GM10248 (cell line): ENCODE data around the gene VEGFD.

ENCODE experiments used
- CTCF ChIA-PET: fragments of 300-600 bp; sonication (Branson Sonifier 250); formaldehyde crosslinking; extraction: SDS; loops from one replicate; lab custom pipeline; 2021; ENCODE audit warnings: antibody characterized with exemption; lab: Yijun Ruan, JAX
- POLR2A ChIA-PET: fragments of 350-650 bp; sonication (Branson Sonifier 250); formaldehyde crosslinking; extraction: SDS; loops from one replicate; lab custom pipeline; 2020; ENCODE audit warnings: antibody characterized with exemption; lab: Yijun Ruan, JAX
- DNase-seq: peaks from one replicate; pipeline ENCODE4 v3.0.0; 2012; ENCODE audit errors: extremely low spot score
- TF ChIP-seq, protein P1 (sequence below): IDR thresholded peaks from 2 replicates; pipeline ENCODE4 v1.5.1; 2012; ENCODE audit warnings: mild to moderate bottlenecking, low read depth; ENCODE audit errors: extremely low read depth, missing control alignments, control extremely low read depth

Gene VEGFD

DNA sequence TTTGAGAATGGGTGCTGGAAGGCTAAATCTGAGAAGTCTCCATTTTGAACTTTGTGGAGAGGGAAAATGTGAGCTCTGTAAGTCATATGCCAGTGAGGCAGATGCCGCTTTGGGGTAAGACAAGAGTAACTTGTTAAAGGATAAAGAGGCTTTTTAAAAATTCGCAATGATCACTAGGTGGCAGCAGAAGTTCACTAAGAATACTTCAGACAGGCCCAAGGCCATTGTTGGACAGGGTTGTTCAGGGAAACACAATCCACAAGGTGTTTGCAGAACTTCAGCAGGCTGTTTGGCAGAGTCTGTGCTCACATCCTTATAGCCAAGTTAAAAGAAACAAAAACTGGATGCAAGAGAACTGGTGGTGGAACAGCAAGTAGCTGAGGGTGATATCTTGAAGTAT lies 35.2 kb downstream of the VEGFD start:
- peak; percentile 23 for DNase-seq
- CTCF ChIA-PET: interaction anchor here (0.7 to 6.5 kb wide), 13 partner anchors 9 to 1320 kb away, joined by 3 to 124 read pairs (median 5); partner anchors contain the start of genes GEMIN8 and PIR
- POLR2A ChIA-PET: no interaction called here
- TF ChIP-seq, protein P1, sequence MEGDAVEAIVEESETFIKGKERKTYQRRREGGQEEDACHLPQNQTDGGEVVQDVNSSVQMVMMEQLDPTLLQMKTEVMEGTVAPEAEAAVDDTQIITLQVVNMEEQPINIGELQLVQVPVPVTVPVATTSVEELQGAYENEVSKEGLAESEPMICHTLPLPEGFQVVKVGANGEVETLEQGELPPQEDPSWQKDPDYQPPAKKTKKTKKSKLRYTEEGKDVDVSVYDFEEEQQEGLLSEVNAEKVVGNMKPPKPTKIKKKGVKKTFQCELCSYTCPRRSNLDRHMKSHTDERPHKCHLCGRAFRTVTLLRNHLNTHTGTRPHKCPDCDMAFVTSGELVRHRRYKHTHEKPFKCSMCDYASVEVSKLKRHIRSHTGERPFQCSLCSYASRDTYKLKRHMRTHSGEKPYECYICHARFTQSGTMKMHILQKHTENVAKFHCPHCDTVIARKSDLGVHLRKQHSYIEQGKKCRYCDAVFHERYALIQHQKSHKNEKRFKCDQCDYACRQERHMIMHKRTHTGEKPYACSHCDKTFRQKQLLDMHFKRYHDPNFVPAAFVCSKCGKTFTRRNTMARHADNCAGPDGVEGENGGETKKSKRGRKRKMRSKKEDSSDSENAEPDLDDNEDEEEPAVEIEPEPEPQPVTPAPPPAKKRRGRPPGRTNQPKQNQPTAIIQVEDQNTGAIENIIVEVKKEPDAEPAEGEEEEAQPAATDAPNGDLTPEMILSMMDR: peak; percentile 15

- DNase-seq: no peak
- CTCF ChIA-PET: interaction anchor here (6.5 kb wide), 1 partner anchor 122 kb away, joined by 124 read pairs; no protein-coding TSS in a partner anchor
- TF ChIP-seq, protein P1: no peak
- POLR2A ChIA-PET: no interaction called here
These were observed 38.2 kb downstream of the VEGFD start for GRCh38 chrX:15345976-15346375.

- POLR2A ChIA-PET: no interaction called here
- DNase-seq: no peak
- CTCF ChIA-PET: no interaction called here
- TF ChIP-seq, protein P1: no peak
These were observed 40.1 kb downstream of the VEGFD start for GRCh38 chrX:15344106-15344505.

DNA sequence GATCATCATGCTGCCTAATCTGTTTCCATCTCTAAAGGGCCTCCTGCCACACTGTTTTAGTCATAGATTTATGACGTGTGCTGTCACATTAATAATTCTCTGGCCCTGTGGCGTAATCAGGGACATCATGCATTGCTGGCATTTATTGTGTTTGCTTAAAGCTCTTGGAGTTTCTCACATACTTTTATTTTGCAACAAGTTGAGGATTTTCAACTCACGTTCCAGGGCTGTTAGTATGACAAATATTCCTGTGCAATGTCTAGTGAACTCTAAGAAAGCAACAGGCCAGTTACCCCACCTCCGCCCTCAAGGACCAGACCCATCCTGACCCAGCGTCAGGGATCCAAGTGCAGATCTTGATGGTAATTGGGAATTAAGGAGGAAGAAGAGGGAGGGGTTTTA lies 41.1 kb downstream of the VEGFD start:
- TF ChIP-seq, protein P1: no peak
- DNase-seq: no peak
- POLR2A ChIA-PET: no interaction called here
- CTCF ChIA-PET: interaction anchor here (1.3 kb wide), 1 partner anchor 126 kb away, joined by 5 read pairs; no protein-coding TSS in a partner anchor

DNA sequence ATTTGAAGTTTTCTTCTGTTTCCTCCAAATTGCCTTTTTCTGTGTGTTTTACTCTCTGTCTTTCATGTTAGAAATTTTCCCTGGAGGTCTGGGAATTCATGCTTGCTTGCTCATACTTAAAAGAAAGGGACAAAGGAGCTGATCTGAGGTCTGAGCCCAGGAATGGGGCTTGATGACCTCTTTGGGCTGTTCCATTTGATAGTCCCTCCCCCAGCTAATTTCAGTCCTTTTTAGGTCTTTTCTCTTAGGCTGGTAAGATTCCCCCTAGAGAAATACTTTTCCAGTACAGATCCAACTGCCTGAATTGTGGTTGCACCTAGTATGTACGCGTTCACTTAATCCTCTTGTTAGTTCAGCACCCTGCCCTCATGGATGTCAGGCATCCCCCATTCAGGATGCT lies 43.3 kb downstream of the VEGFD start:
- no peak for DNase-seq
- POLR2A ChIA-PET: no interaction called here
- CTCF ChIA-PET: no interaction called here
- TF ChIP-seq, protein P1: no peak

DNA sequence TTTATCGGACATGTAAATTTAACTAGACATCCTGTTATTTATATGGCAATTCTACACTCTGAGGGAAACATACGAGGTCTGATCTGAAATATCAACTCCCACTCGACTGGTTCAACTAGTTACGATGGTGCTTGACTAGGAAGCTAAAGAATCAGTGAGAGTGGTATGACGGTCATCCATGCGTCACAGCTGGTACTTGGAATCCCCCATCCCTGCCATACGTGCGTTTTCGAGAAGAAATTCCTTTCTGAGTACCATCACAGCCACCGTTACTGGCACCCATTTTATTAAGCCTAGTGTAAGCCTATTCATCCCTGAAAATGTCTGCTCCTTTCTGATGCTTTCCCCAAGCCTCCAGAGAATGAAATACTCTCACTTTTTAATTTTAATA lies 48.2 kb downstream of the VEGFD start:
- CTCF ChIA-PET: interaction anchor here (1.1 to 1.3 kb wide), 2 partner anchors 131 to 136 kb away, joined by 3 read pairs; no protein-coding TSS in a partner anchor
- DNase-seq: no peak
- POLR2A ChIA-PET: no interaction called here
- TF ChIP-seq, protein P1: no peak
